HG02973 (cell line): ENCODE data around the gene TSBP1.
"Not testable (repeated sequence)": the region's sequence is repeated elsewhere in the genome, so short reads cannot be mapped to it uniquely, and the experiment has no call there.

Experiments used
- ATAC-seq: cut with Tn5 transposase; IDR thresholded peaks from one replicate; pipeline ENCODE4 v1.9.1; 2021; ENCODE audit warnings: moderate library complexity; ENCODE audit not compliant: unreplicated experiment

The TSBP1 gene

GRCh38 chr6:32291543-32291942 is 80.2 kb downstream of the TSBP1 start:
- ATAC-seq, result no peak

- ATAC-seq, result no peak
Measured at GRCh38 chr6:32290886-32291450, 80.7 kb downstream of the TSBP1 start.

- no peak for ATAC-seq
Measured at GRCh38 chr6:32288426-32288825, 83.3 kb downstream of the TSBP1 start.

- not testable (repeated sequence) for ATAC-seq
Measured at GRCh38 chr6:32273801-32274577, 97.7 kb downstream of the TSBP1 start.

GRCh38 chr6:32271429-32271828 is 100.3 kb downstream of the TSBP1 start:
- ATAC-seq, result no peak

- ATAC-seq, result not testable (repeated sequence)
Measured at GRCh38 chr6:32268459-32268858, 103.2 kb downstream of the TSBP1 start.

- no peak for ATAC-seq
Measured at GRCh38 chr6:32267035-32267434, 104.7 kb downstream of the TSBP1 start.

- not testable (repeated sequence) for ATAC-seq
Measured at GRCh38 chr6:32257262-32257661, 114.4 kb downstream of the TSBP1 start.

- peak; percentile 45 for ATAC-seq
Measured at GRCh38 chr6:32255199-32256153, 116.2 kb downstream of the TSBP1 start.

GRCh38 chr6:32254761-32255198 is 116.9 kb downstream of the TSBP1 start:
- no peak for ATAC-seq

- no peak for ATAC-seq
Measured at GRCh38 chr6:32252331-32253009, 119.2 kb downstream of the TSBP1 start.

- ATAC-seq, result no peak
Measured at GRCh38 chr6:32249262-32249661, 122.4 kb downstream of the TSBP1 start.

GRCh38 chr6:32247401-32247800 is 124.3 kb downstream of the TSBP1 start:
- ATAC-seq, result no peak

GRCh38 chr6:32244946-32245398 is 126.7 kb downstream of the TSBP1 start:
- no peak for ATAC-seq

- no peak for ATAC-seq
Measured at GRCh38 chr6:32244270-32244669, 127.4 kb downstream of the TSBP1 start.
